CD4-positive, alpha-beta T cell treated with Interleukin-12 subunit alpha and Interleukin-12 subunit beta, for 1 hour (primary cell): Measurements from ENCODE around the gene SEC63.
"Not testable (repeated sequence)": the region's sequence is repeated elsewhere in the genome, so short reads cannot be mapped to it uniquely, and the experiment has no call there.

Source experiments
- DNase-seq: peaks from one replicate; pipeline ENCODE4 v3.0.0-alpha.2; 2020

SEC63 gene

DNA sequence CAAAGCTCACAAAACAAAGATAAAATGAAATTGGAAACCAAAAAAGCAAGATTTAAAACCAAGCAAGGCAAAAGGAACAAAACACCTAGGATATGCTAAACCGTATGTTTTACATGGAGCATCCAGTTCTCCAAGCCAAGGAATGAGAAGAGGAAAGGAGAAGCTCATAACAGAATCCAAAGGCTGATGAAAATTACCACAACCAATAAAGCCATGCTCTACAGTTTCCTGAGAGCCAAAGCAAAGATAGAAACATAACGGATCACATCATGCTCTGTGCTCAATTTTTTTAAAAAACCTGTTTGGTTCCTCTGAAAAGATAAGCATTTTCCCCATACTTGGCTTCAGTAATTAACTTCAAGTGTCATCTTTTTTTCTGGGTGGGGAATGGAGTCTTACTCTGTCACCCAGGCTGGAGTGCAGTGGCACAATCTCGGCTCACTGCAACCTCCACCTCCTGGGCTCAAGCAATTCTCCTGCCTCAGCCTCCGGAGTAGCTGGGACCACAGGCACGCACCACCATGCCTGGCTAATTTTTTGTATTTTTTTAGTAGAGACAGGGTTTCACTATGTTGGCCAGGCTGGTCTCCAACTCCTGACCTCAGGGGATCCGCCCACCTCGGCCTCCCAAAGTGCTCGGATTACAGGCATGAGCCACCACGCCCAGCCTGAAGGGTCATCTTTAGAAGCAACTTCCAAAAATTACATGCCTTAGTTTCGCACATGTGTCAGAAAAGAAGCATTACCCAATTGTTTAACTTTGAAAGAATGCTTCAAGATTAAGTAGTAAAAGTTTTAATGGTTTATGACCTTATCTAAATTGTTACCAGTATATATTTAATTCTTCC lies 31.1 kb downstream of the SEC63 start:
- DNase-seq = not testable (repeated sequence)

DNA sequence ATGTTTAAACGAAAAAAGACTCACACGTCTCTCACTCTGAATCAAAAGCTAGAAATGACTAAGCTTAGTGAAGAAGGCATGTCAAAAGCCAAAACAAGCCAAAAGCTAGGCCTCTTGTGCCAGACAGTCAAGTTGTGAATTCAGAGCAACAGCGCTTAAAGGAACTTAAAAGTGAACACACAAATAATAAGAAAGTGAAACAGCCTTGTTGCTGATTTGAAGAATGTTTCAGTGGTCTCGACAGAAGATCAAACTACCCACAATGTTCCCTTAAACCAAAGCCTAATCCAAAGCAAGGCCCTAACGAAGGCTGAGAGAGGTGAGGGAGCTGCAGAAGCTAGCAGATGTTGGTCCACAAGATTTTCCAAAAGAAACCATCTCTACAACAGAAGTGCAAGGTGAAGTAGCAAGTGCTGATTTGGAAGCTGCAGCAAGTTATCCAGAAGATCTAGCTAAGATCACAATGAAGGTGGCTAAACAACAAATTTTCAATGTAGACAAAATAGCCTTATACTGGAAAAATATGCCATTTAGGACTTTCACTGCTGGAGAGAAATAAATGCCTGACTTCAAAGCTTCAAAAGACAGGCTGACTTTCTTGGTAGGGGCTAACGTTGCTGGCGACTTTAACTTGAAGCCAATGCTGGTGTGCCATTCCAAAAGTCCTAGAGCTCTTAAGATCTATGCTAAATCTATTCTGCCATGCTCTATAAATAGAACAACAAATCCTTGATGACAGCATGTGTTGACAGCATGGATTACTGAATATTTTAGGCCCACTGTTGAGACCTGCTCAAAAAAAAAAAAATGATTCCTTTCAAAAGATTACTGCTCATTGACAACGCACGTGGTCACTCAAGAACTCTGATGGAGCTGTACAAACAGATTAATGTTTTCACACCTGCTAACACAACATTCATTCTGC lies 40.3 kb downstream of the SEC63 start:
- DNase-seq = no peak

DNA sequence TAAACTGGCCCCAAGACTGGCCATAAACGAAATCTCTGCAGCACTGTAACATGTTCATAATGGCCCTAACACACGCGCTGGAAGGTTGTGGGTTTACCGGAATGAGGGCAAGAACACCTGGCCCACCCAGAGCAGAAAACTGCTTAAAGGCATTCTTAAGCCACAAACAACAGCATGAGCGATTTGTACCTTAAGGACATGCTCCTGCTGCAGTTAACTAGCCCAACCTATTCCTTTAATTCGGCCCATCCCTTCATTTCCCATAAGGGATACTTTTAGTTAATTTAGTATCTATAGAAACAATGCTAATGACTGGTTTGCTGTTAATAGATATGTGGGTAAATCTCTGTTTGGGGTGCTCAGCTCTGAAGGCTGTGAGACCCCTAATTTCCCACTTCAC lies 41.0 kb downstream of the SEC63 start:
- not testable (repeated sequence) for DNase-seq

DNA sequence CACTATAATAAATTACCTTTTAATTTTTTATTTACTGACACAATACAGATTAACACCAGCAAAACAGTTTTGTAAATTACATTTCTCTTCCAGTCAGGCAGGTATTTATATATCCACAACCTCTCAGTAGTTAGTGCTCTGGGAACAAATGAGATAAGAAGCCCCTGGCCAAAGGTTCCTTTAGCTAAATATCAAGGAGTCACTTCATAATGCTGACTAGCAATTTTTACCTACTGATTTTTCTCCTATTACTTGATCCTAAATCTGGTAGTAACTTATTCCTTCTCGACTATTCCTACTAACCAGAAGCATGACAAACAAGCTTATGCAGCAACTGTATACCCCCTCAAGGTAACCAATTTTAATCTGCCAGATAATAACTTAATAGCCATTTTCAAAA lies 46.3 kb downstream of the SEC63 start:
- DNase-seq = no peak

DNA sequence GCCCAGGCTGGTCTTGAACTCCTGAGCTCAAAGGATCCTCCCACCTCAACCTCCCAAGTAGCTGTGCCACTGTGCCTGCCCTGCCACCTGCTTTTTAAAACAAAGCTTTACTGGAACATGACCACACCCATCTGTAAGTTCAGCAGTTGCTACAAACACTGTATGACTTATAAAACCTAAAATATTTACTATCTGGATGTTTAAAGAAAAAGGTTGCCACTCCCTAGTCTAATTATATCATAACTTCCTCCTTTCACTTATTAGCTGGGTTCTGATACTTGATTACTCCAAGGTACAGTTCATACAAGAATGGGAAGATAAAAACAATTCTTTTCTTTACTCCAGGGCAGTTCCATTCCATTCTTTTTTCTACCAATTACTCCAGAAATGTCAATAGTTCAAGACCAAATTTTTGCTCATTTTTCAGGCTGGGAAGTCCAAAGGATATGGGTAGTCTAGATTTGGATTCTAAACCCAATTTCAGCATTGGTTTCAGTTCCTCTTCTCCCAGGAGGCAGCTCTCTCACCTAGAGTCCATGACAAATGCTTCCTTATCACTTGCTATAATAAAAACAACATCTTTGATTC lies 63.1 kb downstream of the SEC63 start:
- peak; percentile 2 for DNase-seq

DNA sequence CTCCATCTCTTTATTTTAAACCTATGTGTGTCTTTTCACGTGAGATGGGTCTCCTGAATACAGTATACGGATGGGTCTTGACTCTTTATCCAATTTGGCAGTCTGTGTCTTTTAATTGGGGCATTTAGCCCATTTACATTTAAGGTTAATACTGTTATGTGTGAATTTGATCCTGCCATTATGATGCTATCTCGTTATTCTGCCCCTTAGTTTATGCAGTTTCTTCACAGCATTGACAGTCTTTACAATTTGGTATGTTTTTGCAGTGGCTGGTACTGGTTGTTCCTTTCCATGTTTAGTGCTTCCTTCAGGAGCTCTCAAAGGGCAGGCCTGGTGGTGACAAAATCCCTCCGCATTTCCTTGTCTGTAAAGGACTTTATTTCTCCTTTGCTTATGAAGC lies 67.6 kb downstream of the SEC63 start:
- DNase-seq = not testable (repeated sequence)

DNA sequence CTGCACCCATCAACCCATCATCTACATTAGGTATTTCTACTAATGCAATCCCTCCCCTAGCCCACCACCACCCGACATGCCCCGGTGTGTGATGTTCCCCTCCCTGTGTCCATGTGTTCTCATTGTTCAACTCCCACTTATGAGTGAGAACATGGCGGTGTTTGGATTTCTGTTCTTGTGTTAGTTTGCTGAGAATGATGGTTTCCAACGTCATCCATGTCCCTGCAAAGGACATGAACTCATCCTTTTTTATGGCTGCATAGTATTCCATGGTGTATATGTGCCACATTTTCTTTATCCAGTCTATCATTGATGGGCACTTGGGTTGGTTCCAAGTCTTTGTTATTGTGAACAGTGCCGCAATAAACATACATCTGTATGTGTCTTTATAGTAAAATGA lies 72.1 kb downstream of the SEC63 start:
- not testable (repeated sequence) for DNase-seq

DNA sequence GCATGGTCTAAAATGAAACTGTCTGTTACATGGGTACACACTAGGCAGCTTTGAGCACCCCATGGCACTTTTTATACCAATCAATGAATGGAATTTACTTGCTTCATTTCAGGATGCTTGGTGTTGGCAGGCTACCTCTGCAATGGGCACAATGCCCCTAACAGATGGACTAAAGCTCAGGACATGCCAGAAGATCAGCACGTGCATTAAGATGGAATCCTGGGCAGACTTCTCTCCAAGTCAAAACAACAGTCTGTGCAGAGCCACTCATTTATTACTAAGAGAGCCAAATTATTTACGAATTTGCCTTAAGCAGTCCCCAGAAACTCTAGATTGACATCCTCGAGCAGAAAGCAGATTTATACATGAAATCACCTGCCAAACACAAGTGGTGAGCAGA lies 78.1 kb downstream of the SEC63 start:
- DNase-seq = no peak

DNA sequence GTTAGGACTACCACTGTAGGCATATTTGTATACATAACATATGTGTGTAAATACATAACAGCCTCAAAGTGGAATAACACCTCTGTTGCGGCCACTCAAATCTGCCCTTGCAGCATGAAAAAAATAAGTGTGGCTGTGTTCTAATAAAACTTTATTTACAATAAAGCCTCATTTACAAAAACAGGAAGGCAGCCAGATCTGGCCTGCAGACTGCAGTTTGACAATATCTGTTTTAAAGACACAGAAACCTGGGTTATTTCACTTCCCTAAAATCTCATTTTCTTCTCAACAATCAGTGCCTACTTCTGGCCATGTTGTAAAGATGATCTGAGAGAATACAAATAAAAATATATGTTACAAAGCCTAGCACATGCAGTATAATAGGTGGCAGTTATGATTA lies 80.0 kb downstream of the SEC63 start:
- DNase-seq = no peak

DNA sequence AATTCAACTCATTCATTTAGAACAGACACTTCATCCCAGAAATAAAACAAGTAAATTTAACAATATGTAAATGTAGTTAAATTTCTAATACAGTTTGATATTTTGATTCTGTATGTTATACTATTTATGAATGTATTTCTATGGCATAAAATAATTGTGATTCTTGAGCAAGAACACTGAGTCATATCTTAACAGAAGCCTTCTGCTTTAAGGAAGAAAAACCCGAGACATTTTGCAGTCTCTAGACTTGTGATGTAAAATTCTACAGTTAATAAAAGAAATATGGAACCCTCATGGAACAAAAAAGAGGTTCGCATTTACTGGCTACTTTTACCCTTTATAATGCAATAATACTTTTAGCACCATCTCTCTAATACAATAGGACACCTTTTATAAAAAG lies 86.0 kb downstream of the SEC63 start:
- no peak for DNase-seq

DNA sequence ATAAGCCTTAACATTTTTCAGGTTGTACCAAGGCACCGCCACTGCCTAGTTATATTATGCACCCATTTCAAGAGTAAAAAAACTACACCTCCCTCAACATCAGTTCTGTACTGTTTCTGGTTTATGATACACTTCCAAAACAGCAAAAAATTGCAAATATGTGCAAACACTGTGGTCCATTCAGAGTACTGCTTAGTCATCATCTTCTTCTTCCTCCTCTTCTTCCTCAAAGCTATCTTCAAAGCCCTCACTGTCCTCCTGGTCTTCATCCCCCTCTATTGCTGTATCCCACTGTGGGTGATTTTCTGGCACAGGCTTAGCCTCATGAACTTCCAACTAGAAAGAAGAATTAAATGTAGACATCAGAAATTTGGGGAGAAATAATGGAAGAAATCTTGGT lies 86.5 kb downstream of the SEC63 start:
- DNase-seq = not testable (repeated sequence)

DNA sequence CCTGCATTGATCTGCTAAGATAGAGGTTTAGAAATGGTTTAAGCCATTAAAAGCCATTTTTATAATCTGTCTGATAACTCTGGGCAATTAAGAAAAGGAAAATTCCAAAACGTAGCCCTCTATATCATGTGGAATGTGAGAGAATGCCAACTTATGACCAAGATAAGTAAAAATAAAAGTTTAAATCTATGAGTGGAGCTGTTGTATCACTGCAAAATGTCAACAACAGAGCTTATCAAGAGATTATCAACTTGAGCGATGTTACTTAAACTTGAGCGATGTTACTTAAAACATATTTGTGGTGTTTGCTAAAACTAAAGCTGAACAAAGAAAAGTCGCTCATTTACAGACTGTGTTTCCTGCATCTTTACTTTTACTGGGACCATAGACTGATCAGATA lies 87.0 kb downstream of the SEC63 start:
- no peak for DNase-seq

DNA sequence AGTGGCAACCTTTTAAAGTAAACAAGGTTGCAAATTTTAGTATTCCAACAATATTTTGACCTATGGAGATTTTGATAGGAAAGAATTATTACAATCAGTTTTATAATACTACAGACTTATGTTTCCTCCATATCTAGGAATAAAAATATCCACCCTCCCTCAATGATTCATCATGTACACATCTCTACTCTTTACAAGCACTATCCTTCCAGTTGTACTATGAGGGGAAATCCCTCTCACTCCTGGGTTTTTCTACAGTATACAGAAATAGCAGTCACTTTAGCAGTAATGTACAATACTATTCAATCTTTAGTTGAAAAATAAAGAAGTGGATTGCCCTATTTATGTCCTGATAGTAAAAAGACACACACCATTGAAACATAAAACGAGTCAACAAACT lies 87.6 kb downstream of the SEC63 start:
- DNase-seq = no peak

DNA sequence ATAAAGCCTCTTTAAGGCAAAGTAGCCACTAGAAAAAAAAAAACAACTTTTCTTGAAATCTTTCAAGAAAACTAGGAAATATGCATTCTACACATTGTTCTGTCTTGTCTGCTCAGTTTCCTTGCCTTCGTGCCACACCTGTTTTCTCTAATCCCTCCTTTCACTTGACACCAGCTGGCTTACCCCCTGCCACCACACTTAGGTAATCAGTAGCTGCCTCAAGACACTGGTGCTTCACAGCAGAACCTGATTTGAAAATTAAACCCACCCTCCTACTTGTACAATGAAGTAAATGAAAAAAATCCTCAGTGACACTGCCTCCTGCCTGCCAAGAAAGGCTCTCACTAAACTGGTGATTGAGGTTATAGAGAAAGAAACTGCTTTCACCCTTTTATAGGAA lies 88.1 kb downstream of the SEC63 start:
- DNase-seq = no peak

DNA sequence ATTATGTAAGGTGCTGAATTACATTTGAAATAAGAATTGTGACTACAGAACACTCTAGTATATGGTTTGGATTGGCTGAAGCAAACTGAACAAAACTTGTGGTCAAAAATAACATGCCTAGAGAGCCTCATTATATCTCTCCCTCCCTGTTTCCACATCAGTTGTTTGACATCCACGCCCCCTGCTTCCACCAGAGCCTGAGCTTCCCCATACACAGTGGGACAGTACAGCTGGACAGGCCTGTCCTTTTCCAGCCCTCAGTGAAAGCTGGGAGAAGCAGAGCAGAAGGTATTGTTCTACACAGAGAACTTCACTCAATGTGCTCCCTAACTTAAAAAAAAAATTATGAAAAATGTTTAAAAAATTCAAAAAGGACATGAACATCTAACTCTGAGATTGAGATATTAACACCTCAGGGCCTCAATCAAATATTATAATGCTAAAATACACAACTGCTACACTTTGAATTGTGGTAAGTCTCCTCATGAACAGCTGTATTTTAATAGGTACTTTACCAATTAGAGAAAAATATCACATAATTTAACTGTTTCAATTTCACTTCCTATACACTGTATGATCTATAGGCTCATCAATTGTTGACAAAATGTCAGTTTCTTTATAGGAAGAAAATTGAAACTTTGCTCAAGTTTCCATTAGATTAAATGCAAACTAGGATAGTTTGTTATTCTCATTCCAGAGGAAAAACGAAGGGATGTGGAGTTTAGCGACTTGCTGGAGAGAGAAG lies 89.0 kb downstream of the SEC63 start:
- no peak for DNase-seq

DNA sequence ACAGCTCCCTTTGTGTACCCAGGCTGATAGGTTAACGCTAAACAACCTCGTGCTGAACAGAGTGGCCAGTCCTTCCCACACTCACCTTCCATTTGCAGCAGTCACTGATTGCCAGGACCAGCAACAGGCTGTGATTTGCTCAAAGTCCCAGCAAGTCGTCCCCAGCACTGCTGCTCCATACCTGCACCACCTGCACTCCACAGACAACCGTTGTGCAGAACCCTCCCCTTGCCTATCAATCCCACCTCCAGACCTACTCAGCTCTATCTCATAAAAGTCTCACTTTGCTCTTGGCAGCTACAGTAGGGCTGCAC lies 90.7 kb downstream of the SEC63 start:
- DNase-seq = no peak

DNA sequence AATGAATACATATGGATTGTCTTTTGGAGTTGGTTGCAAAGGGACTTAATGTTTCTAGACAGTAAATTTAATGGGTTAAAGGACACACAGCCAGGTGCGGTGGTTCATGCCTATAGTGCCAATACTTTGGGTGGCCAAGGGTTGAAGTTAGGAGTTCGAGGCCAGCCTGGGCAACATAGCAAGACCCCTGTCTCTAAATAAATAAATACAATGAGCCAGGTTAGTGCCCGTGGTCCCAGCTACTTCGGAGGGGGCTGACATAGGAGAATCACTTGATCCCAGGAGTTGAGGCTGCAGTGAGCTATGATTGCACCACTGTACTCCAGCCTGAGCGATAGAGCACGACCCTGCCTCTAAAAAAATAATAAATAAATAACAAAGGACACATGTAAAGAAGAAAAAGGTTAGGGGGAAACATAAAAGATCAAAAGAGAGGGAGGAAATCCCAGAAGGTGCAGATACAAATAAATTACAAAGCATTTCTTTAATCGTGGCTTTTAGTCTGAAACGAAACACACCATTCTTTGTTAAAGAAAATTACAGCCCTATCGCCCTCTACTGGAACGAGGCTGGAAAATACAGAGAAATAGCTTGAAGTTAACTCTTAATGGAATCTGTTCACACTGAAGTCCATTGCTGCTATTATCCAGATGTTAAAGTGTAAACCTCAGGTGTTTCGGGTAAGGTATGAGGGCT lies 91.3 kb downstream of the SEC63 start:
- DNase-seq = peak; percentile 65

DNA sequence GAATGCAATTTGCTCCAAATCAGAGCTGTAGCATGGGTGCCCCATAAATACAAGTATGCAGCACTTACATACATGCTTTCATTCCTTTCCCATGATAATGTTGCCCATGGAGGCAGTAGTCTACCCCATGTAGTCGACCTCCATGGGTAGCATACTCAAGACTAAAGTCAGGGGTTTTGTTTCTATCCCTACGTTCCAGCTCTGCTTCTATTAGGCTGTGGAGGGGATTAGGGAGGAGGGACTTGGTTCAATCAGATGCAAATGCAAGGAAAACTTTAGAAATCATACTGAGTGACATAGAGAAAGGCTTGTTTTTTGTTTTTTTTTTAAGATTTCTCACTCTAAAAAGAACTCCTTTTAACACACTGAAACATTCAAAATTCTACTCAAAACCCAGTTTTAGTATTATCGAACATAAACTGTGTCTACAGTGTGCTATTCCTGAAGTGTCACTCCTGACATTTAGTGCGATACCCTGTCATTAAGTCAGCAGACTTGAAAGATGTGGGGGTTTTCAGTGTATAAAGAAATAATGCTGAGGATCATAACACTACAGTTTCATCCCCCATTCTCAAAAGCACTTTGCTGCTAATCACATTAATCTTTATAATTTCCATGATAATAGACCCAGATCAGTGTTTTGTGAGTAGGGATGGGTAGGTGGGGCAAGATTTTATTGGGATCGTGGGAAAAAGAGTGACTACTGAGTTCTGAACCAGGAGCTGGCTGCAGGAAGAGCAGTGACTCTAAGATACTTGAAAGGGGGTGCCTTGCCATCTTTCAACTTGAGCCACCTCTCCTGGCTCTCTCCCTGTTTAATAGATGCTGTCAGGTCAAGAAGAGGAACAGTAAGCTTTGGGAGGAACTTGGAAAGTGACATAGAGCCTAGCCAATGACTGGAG lies 93.5 kb downstream of the SEC63 start:
- no peak for DNase-seq

DNA sequence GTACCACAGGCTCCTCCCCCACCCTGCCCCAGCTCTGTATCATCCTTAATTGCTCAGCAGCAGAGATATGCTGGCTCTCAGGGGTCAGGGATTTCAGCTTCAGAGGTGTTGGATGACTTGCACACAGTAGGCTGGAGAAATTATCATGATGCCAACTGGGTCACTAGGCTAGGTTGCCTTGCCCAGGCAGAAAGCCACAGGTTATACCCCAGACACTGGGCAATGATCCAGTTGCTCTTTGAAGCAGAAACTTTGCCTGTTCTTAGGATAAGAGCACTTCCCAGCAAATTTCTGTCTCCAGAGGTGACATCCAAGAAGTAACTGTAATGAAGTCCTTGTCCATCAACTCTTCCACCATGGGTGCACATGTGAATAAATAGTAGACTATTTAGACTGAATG lies 95.6 kb downstream of the SEC63 start:
- DNase-seq = no peak

DNA sequence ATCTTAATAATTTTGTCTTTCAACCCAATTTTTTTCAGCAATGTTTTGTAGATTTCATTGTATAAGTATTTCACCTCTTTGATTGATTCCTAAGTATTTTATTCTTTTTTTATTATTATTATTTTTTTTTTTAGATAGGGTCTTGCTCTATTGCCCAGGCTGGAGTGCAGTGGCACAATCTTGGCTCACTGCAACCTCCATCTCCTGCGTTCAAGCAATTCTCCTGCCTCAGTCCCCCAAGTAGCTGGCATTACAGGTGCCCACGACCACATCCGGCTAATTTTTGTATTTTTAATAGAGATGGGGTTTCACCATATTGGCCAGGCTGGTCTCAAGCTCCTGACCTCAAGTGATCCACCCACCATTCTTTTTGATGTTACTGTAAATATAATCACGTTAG lies 97.0 kb downstream of the SEC63 start:
- DNase-seq = not testable (repeated sequence)

DNA sequence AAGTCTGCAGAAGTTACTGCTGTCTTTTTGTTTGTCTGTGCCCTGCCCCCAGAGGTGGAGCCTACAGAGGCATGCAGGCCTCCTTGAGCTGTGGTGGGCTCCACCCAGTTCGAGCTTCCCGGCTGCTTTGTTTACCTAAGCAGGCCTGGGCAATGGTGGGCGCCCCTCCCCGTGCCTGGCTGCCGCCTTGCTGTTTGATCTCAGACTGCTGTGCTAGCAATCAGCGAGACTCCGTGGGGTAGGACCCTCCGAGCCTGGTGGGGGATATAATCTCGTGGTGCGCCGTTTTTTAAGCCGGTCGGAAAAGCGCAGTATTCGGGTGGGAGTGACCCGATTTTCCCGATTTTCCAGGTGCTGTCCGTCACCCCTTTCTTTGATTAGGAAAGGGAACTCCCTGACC lies 97.9 kb downstream of the SEC63 start:
- DNase-seq = not testable (repeated sequence)
